Endothelial cell of umbilical vein (primary cell): ENCODE results near the gene TXNRD2.

Source experiments
- CTCF ChIP-seq, 2 donors: IDR thresholded peaks; 1 replicate in 1 of 2; 2 replicates in 1 of 2; pipeline ENCODE4 v1.5.1; 2011; ENCODE audit warnings: low read length in 2 of 2, mild to moderate bottlenecking in 2 of 2, moderate library complexity in 2 of 2, control low read depth in 1 of 2, inconsistent platforms in 1 of 2, low read depth in 1 of 2; ENCODE audit not compliant: insufficient read depth in 1 of 2; ENCODE audit errors: extremely low read depth in 1 of 2
- EZH2 ChIP-seq: IDR thresholded peaks from 2 replicates; pipeline ENCODE4 v1.6.1; 2012; ENCODE audit warnings: borderline replicate concordance, low read depth, mild to moderate bottlenecking, moderate library complexity, low read length, inconsistent platforms; ENCODE audit not compliant: severe bottlenecking
- POLR2AphosphoS5 ChIP-seq: IDR thresholded peaks from 2 replicates; pipeline ENCODE4 v1.6.1; 2012; ENCODE audit warnings: low read depth, mild to moderate bottlenecking, control low read depth, low read length, moderate library complexity; ENCODE audit not compliant: insufficient read depth

GRCh38 chr22:19843107-19843856, 98.3 kb downstream of the TXNRD2 start:
- TF ChIP-seq POLR2AphosphoS5 (no peak), EZH2 (no peak), CTCF (IDR thresholded peaks at IDR 0.05; ENCODE audit: extremely low read depth in 1 of 2, insufficient read depth in 1 of 2, low read depth in 1 of 2, low read length in 2 of 2) (no peak)
